GM23338 (cell line): ENCODE results near the gene PPP1R3D. TPM values are rescaled to one million over a fixed set of nuclear protein-coding genes. Genes with fewer than 3 reads are reported as not detected.

ENCODE experiments used
- ATAC-seq: fragments of 200-7000 bp; cut with Tn5 transposase; 3 replicates; pipeline ENCODE4 v1.9.1; 2020
- DNase-seq: peaks from one replicate; pipeline ENCODE4 v3.0.0-alpha.2; 2015; ENCODE audit warnings: low spot score
- H2AFZ ChIP-seq: fragments of 200-600 bp; sonication (generic); 2 replicates; pipeline ENCODE4 v1.8.0; 2016; ENCODE audit warnings: antibody characterized with exemption, mild to moderate bottlenecking, moderate library complexity
- H3F3A ChIP-seq: fragments of 200-600 bp; sonication (generic); replicated peaks from 2 replicates; pipeline ENCODE4 v1.8.0; 2017; ENCODE audit warnings: antibody characterized with exemption, mixed run types, low read depth
- H3K27ac ChIP-seq: fragments of 200-600 bp; sonication (generic); 2 replicates; pipeline ENCODE4 v1.6.1; 2016; ENCODE audit warnings: low read depth
- H3K27me3 ChIP-seq: fragments of 200-600 bp; sonication (generic); 2 replicates; pipeline ENCODE4 v1.8.0; 2016; ENCODE audit warnings: mild to moderate bottlenecking, mixed run types, moderate library complexity; ENCODE audit not compliant: insufficient read depth
- H3K36me3 ChIP-seq: fragments of 200-600 bp; sonication (generic); 2 replicates; pipeline ENCODE4 v1.8.0; 2016; ENCODE audit warnings: mild to moderate bottlenecking; ENCODE audit not compliant: insufficient read depth
- H3K4me1 ChIP-seq: fragments of 200-600 bp; sonication (generic); 2 replicates; pipeline ENCODE4 v1.8.0; 2016; ENCODE audit warnings: mild to moderate bottlenecking, moderate library complexity; ENCODE audit not compliant: insufficient read depth
- H3K4me2 ChIP-seq: fragments of 200-600 bp; sonication (generic); 2 replicates; pipeline ENCODE4 v1.7.1; 2017; ENCODE audit warnings: mixed run types
- H3K4me3 ChIP-seq: fragments of 200-600 bp; sonication (generic); 2 replicates; pipeline ENCODE4 v1.6.1; 2016; ENCODE audit warnings: mixed run types
- H3K79me2 ChIP-seq: fragments of 200-600 bp; sonication (generic); replicated peaks from 2 replicates; pipeline ENCODE4 v1.8.0; 2017; ENCODE audit warnings: mild to moderate bottlenecking; ENCODE audit not compliant: insufficient read depth
- H3K9me2 ChIP-seq: fragments of 200-600 bp; sonication (generic); 2 replicates; pipeline ENCODE4 v1.8.0; 2017; ENCODE audit not compliant: insufficient read depth
- H4K20me1 ChIP-seq: fragments of 200-600 bp; sonication (generic); replicated peaks from 2 replicates; pipeline ENCODE4 v1.8.0; 2017; ENCODE audit warnings: mild to moderate bottlenecking; ENCODE audit not compliant: insufficient read depth
- H3K27ac Mint-ChIP-seq: 2 replicates; pipeline ENCODE4 v1.8.0; 2020; ENCODE audit warnings: inconsistent platforms, mild to moderate bottlenecking, moderate library complexity, mixed read lengths
- H3K27me3 Mint-ChIP-seq: 3 replicates; pipeline ENCODE4 v1.8.0; 2022; ENCODE audit warnings: low read depth, mild to moderate bottlenecking, moderate library complexity, mixed read lengths, inconsistent platforms; ENCODE audit not compliant: insufficient read depth, poor library complexity
- H3K36me3 Mint-ChIP-seq: 3 replicates; pipeline ENCODE4 v1.8.0; 2021; ENCODE audit warnings: low read depth, mild to moderate bottlenecking, inconsistent platforms, moderate library complexity, mixed read lengths
- H3K4me1 Mint-ChIP-seq: 3 replicates; pipeline ENCODE4 v1.8.0; 2020; ENCODE audit warnings: mild to moderate bottlenecking, inconsistent platforms, mixed read lengths
- H3K4me3 Mint-ChIP-seq: 3 replicates; pipeline ENCODE4 v1.8.0; 2021; ENCODE audit warnings: moderate library complexity, mild to moderate bottlenecking, inconsistent platforms, mixed read lengths
- H3K9me3 Mint-ChIP-seq: 3 replicates; pipeline ENCODE4 v1.8.0; 2020; ENCODE audit warnings: moderate library complexity, mild to moderate bottlenecking, inconsistent platforms, mixed read lengths
- CREB1 ChIP-seq: fragments of 250-450 bp; sonication (Bioruptor Pico); IDR thresholded peaks from 2 replicates; pipeline ENCODE4 v1.5.0; 2020; ENCODE audit warnings: low read depth, mild to moderate bottlenecking, moderate library complexity
- CTCF ChIP-seq, 2 experiments: fragments of 200-600 bp in 1 of 2; sonication (generic) in 1 of 2; conservative IDR thresholded peaks; 2 replicates each; pipeline versions ENCODE4 v1.5.1 to v1.6.1; 2016 to 2017; ENCODE audit warnings: antibody characterized with exemption in 2 of 2, low read depth in 2 of 2, mild to moderate bottlenecking in 2 of 2, moderate library complexity in 1 of 2
- EZH2 ChIP-seq: fragments of 200-600 bp; sonication (generic); IDR thresholded peaks from one replicate; pipeline ENCODE4 v1.8.0; 2017; ENCODE audit warnings: antibody characterized with exemption, mild to moderate bottlenecking, low read depth; ENCODE audit not compliant: unreplicated experiment
- EZH2phosphoT487 ChIP-seq: fragments of 200-600 bp; sonication (generic); IDR thresholded peaks from one replicate; pipeline ENCODE4 v1.8.1; 2018; ENCODE audit warnings: antibody characterized with exemption; ENCODE audit not compliant: unreplicated experiment
- JUNB ChIP-seq: IDR thresholded peaks from one replicate; pipeline ENCODE4 v1.6.1; 2016; ENCODE audit warnings: antibody characterized with exemption; ENCODE audit not compliant: unreplicated experiment
- NANOG ChIP-seq: IDR thresholded peaks from 2 replicates; pipeline ENCODE4 v1.6.1; 2016; ENCODE audit warnings: antibody characterized with exemption, borderline replicate concordance
- POLR2AphosphoS5 ChIP-seq: IDR thresholded peaks from 2 replicates; pipeline ENCODE4 v1.6.1; 2016; ENCODE audit warnings: antibody characterized with exemption, low read depth
- REST ChIP-seq: IDR thresholded peaks from one replicate; pipeline ENCODE4 v1.6.1; 2018; ENCODE audit warnings: antibody characterized with exemption; ENCODE audit not compliant: unreplicated experiment
- STAT1 ChIP-seq: IDR thresholded peaks from one replicate; pipeline ENCODE4 v1.6.1; 2016; ENCODE audit warnings: antibody characterized with exemption; ENCODE audit not compliant: unreplicated experiment
- ZNF114 ChIP-seq: fragments of 250-450 bp; sonication (Bioruptor Pico); IDR thresholded peaks from 2 replicates; pipeline ENCODE4 v1.5.0; 2020; ENCODE audit warnings: mild to moderate bottlenecking, moderate library complexity
- ZNF331 ChIP-seq: fragments of 250-450 bp; sonication (Bioruptor Pico); IDR thresholded peaks from 2 replicates; pipeline ENCODE4 v1.5.0; 2020; ENCODE audit warnings: low read depth, mild to moderate bottlenecking, moderate library complexity
- polyA plus RNA-seq: library from polyadenylated mRNA; unstranded; fragments of >200 nt; fragmentation: Nextera tagmentation; extraction: Ambion mirVana; gene quantifications from 2 replicates; pipeline ENCODE4 v1.2.1, GENCODE V29; 2016
- total RNA-seq: library from RNA; depleted of rRNA; stranded (reverse); fragments of >200 nt; shearing (Covaris generic); gene quantifications from 2 replicates; pipeline ENCODE4 v1.2.3, GENCODE V29; 2014

The PPP1R3D gene
- total and polyA plus RNA-seq, 2 experiments from 2014 or later: 1.4 to 3.0 TPM

DNA sequence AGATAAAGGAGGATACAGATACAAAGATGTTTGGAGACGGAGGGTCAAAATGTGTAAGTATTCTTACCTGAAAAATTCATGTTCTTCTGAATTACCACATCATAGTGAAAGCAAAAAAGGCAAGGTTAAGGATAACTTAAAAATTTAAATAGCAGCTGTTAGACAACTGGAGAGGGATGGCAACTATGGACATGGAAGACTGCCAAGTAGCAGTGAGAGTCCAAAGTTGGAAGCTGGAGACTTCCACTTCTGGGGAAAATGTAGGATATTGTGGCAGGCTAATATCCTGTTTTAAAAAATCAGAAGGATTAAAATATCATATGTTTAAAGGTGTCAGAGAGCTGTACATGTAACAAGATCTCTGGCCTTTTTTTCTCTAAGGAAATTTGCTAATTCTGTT, 36.5 kb downstream of the PPP1R3D start:
- no peaks in the 10 kb centered on the region for H3K9me3 Mint-ChIP-seq
- H4K20me1 ChIP-seq: no peaks in the 10 kb centered on the region
- H3K4me3 Mint-ChIP-seq: no peak overlapping the region
- H2AFZ ChIP-seq: no peak overlapping the region
- no peak overlapping the region for H3K27ac ChIP-seq
- H3K4me1 Mint-ChIP-seq: peaks cover 3% of the 10 kb centered on the region; the same call in 2 of the 3 replicates
- H3K36me3 ChIP-seq: no peaks in the 10 kb centered on the region
- no peaks in the 10 kb centered on the region for H3F3A ChIP-seq
- H3K9me2 ChIP-seq: no peaks in the 10 kb centered on the region
- H3K27me3 ChIP-seq: 0 out of 2 replicates have a peak, but pooled peaks cover 3% of the 10 kb centered on the region
- ATAC-seq: no peak
- H3K4me2 ChIP-seq: no peak overlapping the region
- no peak overlapping the region for H3K27ac Mint-ChIP-seq
- no peaks in the 10 kb centered on the region for H3K79me2 ChIP-seq
- no peak for TF ChIP-seq JUNB
- TF ChIP-seq REST: no peak
- TF ChIP-seq POLR2AphosphoS5: no peak
- no peak for TF ChIP-seq STAT1
- TF ChIP-seq CTCF (conservative IDR thresholded peaks at IDR 0.05; ENCODE audit: low read depth in 2 of 2): no peak
- TF ChIP-seq ZNF331 (CRISPR knock-in tag): no peak
- TF ChIP-seq ZNF114 (CRISPR knock-in tag): no peak
- no peak for TF ChIP-seq CREB1
- no peaks in the 10 kb centered on the region for H3K4me1 ChIP-seq
- no peaks in the 10 kb centered on the region for H3K27me3 Mint-ChIP-seq
- H3K4me3 ChIP-seq: no peak overlapping the region
- H3K36me3 Mint-ChIP-seq: no peaks in the 10 kb centered on the region
- no peak for DNase-seq

- Histone ChIP-seq H3K27me3 (0 out of 2 replicates have a peak, but pooled peaks cover 3% of the 10 kb centered on the region), H3K27ac (no peak overlapping the region), H3K4me2 (no peak overlapping the region), H2AFZ (no peak overlapping the region), H3K79me2 (no peaks in the 10 kb centered on the region), H3K4me3 (no peak overlapping the region), H3K9me2 (no peaks in the 10 kb centered on the region), H4K20me1 (no peaks in the 10 kb centered on the region), H3F3A (no peaks in the 10 kb centered on the region), H3K4me1 (no peaks in the 10 kb centered on the region), H3K36me3 (no peaks in the 10 kb centered on the region)
- DNase-seq (no peak), ATAC-seq (no peak)
- peaks cover 3% of the 10 kb centered on the region; the same call in 2 of the 3 replicates for H3K4me1 Mint-ChIP-seq
- H3K27ac Mint-ChIP-seq: no peak overlapping the region
- H3K9me3 Mint-ChIP-seq: no peaks in the 10 kb centered on the region
- TF ChIP-seq EZH2phosphoT487 (no peak), POLR2AphosphoS5 (no peak), NANOG (no peak), JUNB (no peak), ZNF331 (CRISPR knock-in tag) (no peak), EZH2 (no peak), CTCF (conservative IDR thresholded peaks at IDR 0.05; ENCODE audit: low read depth in 2 of 2) (no peak)
- no peaks in the 10 kb centered on the region for H3K36me3 Mint-ChIP-seq
- no peak overlapping the region for H3K4me3 Mint-ChIP-seq
- peaks cover 3% of the 10 kb centered on the region for H3K27me3 Mint-ChIP-seq
Observed at GRCh38 chr20:59902470-59902869, 37.6 kb downstream of the PPP1R3D start.
